ENCODE results near the gene EVPL.

DNA sequence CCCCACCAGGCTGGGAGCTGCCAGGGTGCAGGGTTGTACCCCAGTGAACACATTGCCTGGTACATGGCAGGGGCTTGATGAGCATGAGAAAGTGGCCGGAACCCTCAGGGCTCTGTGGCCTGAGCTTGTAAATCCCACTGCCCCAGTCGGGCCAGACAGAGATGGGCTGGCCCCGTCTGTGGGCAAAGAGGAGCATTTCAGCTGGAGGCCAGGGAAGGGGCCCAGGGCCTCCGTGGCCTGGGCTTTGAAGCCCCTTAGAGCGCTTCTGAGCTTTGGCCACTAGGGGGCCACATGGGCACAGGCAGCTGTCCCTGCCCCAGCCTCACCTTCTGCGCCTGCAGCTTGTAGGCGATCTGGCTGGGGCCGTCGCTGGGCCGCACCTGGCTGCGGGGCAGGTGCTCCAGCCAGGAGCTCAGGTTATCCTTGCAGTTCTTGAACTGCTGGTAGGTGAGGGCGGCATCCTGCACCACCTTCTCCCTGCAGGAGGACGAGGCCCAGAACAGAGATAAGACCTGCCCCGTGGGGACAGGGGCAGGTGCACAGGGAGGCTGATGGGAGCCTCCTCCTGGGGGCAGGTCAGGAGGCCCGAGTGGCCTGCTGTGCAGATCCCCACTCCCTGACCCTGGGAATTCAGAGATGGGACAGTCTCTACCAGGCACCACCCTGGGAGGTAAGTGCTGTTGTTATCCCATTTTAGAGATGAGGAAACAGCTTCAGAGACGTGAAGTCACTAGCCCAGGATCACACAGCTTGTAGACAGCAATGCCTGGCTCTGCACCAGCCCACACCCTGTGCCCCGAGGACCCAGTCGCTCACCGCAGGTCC, 12.8 kb downstream of the EVPL start:
- TF ChIP-seq POLR2AphosphoS5 (IDR thresholded peaks at IDR 0.05; ENCODE audit: low read depth, low read length) (no peak), SIN3A (IDR thresholded peaks at IDR 0.05; ENCODE audit: borderline replicate concordance, insufficient read depth, low read depth, low read length) (no peak), TCF7L2 (IDR thresholded peaks at IDR 0.05; ENCODE audit: low read depth, low read length) (no peak)
- TF ChIP-seq, protein P1, sequence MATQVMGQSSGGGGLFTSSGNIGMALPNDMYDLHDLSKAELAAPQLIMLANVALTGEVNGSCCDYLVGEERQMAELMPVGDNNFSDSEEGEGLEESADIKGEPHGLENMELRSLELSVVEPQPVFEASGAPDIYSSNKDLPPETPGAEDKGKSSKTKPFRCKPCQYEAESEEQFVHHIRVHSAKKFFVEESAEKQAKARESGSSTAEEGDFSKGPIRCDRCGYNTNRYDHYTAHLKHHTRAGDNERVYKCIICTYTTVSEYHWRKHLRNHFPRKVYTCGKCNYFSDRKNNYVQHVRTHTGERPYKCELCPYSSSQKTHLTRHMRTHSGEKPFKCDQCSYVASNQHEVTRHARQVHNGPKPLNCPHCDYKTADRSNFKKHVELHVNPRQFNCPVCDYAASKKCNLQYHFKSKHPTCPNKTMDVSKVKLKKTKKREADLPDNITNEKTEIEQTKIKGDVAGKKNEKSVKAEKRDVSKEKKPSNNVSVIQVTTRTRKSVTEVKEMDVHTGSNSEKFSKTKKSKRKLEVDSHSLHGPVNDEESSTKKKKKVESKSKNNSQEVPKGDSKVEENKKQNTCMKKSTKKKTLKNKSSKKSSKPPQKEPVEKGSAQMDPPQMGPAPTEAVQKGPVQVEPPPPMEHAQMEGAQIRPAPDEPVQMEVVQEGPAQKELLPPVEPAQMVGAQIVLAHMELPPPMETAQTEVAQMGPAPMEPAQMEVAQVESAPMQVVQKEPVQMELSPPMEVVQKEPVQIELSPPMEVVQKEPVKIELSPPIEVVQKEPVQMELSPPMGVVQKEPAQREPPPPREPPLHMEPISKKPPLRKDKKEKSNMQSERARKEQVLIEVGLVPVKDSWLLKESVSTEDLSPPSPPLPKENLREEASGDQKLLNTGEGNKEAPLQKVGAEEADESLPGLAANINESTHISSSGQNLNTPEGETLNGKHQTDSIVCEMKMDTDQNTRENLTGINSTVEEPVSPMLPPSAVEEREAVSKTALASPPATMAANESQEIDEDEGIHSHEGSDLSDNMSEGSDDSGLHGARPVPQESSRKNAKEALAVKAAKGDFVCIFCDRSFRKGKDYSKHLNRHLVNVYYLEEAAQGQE (IDR thresholded peaks at IDR 0.05; ENCODE audit: insufficient read depth in 1 of 2, low read depth in 2 of 2, low read length in 1 of 2) = no peak
- TF ChIP-seq, protein P2, sequence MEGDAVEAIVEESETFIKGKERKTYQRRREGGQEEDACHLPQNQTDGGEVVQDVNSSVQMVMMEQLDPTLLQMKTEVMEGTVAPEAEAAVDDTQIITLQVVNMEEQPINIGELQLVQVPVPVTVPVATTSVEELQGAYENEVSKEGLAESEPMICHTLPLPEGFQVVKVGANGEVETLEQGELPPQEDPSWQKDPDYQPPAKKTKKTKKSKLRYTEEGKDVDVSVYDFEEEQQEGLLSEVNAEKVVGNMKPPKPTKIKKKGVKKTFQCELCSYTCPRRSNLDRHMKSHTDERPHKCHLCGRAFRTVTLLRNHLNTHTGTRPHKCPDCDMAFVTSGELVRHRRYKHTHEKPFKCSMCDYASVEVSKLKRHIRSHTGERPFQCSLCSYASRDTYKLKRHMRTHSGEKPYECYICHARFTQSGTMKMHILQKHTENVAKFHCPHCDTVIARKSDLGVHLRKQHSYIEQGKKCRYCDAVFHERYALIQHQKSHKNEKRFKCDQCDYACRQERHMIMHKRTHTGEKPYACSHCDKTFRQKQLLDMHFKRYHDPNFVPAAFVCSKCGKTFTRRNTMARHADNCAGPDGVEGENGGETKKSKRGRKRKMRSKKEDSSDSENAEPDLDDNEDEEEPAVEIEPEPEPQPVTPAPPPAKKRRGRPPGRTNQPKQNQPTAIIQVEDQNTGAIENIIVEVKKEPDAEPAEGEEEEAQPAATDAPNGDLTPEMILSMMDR (IDR thresholded peaks at IDR 0.05) = peak; percentile 99
